ENCODE results near the gene MCOLN1. TPM values are rescaled to one million over a fixed set of nuclear protein-coding genes. Genes with fewer than 3 reads are reported as not detected.

Gene MCOLN1
- total RNA-seq, 2 donors from 2014 or later: 9.5 to 11.8 TPM

- Mint-ChIP-seq H3K27me3 (ENCODE audit: low read depth) (peaks cover 19% of the 10 kb centered on the region), H3K4me3 (no peak overlapping the region), H3K4me1 (ENCODE audit: low read depth) (peaks cover 14% of the 10 kb centered on the region), H3K27ac (no peak overlapping the region), H3K36me3 (ENCODE audit: insufficient read depth in 2 of 2) (no peaks in the 10 kb centered on the region), H3K9me3 (no peaks in the 10 kb centered on the region)
- ATAC-seq (replicated peaks in 1 of 2) (peak in 1 of 2 donors; percentile 47), DNase-seq (peak; percentile 46)
Observed at GRCh38 chr19:7507884-7508283, 14.5 kb upstream of the MCOLN1 start.

GRCh38 chr19:7509625-7510024 is 12.8 kb upstream of the MCOLN1 start:
- Mint-ChIP-seq H3K27ac (no peak overlapping the region), H3K4me1 (ENCODE audit: low read depth) (peaks cover 14% of the 10 kb centered on the region), H3K27me3 (ENCODE audit: low read depth) (peaks cover 17% of the 10 kb centered on the region), H3K4me3 (no peak overlapping the region), H3K36me3 (ENCODE audit: insufficient read depth in 2 of 2) (no peaks in the 10 kb centered on the region), H3K9me3 (no peaks in the 10 kb centered on the region)
- ATAC-seq (replicated peaks in 1 of 2) (no peak), DNase-seq (no peak)

- H3K9me3 Mint-ChIP-seq: no peaks in the 10 kb centered on the region
- H3K27me3 Mint-ChIP-seq (ENCODE audit: low read depth): peaks cover 19% of the 10 kb centered on the region
- peaks cover 17% of the 10 kb centered on the region for H3K4me1 Mint-ChIP-seq (ENCODE audit: low read depth)
- ATAC-seq (replicated peaks in 1 of 2): no peak
- no peak for DNase-seq
- H3K4me3 Mint-ChIP-seq: no peak overlapping the region
- no peak overlapping the region for H3K27ac Mint-ChIP-seq
- peaks cover 4% of the 10 kb centered on the region in 2 donors for H3K36me3 Mint-ChIP-seq (ENCODE audit: insufficient read depth in 2 of 2)
Observed at GRCh38 chr19:7512400-7512851, 10.0 kb upstream of the MCOLN1 start.

- peaks cover 19% of the 10 kb centered on the region for H3K27me3 Mint-ChIP-seq (ENCODE audit: low read depth)
- H3K9me3 Mint-ChIP-seq: no peaks in the 10 kb centered on the region
- peaks cover 21% of the 10 kb centered on the region for H3K4me1 Mint-ChIP-seq (ENCODE audit: low read depth)
- no peak for DNase-seq
- H3K36me3 Mint-ChIP-seq (ENCODE audit: insufficient read depth in 2 of 2): peaks cover 4% of the 10 kb centered on the region in 2 donors
- peak overlapping the region in 1 of 2 donors; percentile 0 for H3K4me3 Mint-ChIP-seq
- ATAC-seq (replicated peaks in 1 of 2): no peak
- H3K27ac Mint-ChIP-seq: no peak overlapping the region
Observed at GRCh38 chr19:7513809-7514642, 8.4 kb upstream of the MCOLN1 start.

- Mint-ChIP-seq H3K4me3 (peak overlapping the region; percentile 82 to 89), H3K36me3 (ENCODE audit: insufficient read depth in 2 of 2) (peaks cover 4% of the 10 kb centered on the region in 2 donors), H3K27ac (peak overlapping the region; percentile 46), H3K4me1 (ENCODE audit: low read depth) (peaks cover 21% of the 10 kb centered on the region), H3K27me3 (ENCODE audit: low read depth) (peaks cover 19% of the 10 kb centered on the region), H3K9me3 (no peaks in the 10 kb centered on the region)
- ATAC-seq (replicated peaks in 1 of 2): no peak
- DNase-seq: no peak
Observed at GRCh38 chr19:7515110-7515644, 7.2 kb upstream of the MCOLN1 start.

GRCh38 chr19:7515645-7516151 is 6.7 kb upstream of the MCOLN1 start, which contains the start of gene ZNF358:
Gene ZNF358, plus strand, starts transcription at chr19:7516103. Its CDS starts 3,140 bp downstream, at chr19:7519243.
- Mint-ChIP-seq H3K27me3 (ENCODE audit: low read depth) (peaks cover 19% of the 10 kb centered on the region), H3K36me3 (ENCODE audit: insufficient read depth in 2 of 2) (peaks cover 4% of the 10 kb centered on the region in 2 donors), H3K4me1 (ENCODE audit: low read depth) (peaks cover 21% of the 10 kb centered on the region), H3K4me3 (peak within 1 kb of the TSS; percentile 82 to 89), H3K9me3 (no peaks in the 10 kb centered on the region), H3K27ac (peak within 1 kb of the TSS; percentile 46)
- DNase-seq (peak; percentile 68 to 74), ATAC-seq (replicated peaks in 1 of 2) (peak; percentile 88 to 93)

GRCh38 chr19:7516333-7516732 is 6.1 kb upstream of the MCOLN1 start:
- H3K27ac Mint-ChIP-seq: no peak overlapping the region
- ATAC-seq (replicated peaks in 1 of 2): peak; percentile 4 to 14

GRCh38 chr19:7516878-7517277 is 5.5 kb upstream of the MCOLN1 start:
- Mint-ChIP-seq H3K36me3 (ENCODE audit: insufficient read depth in 2 of 2) (peaks cover 4% of the 10 kb centered on the region in 2 donors), H3K27ac (peak overlapping the region; percentile 21)
- ATAC-seq (replicated peaks in 1 of 2): no peak

More at GRCh38 chr19:7516333-7516732, 6.1 kb upstream of the MCOLN1 start:
- DNase-seq: no peak
- H3K36me3 Mint-ChIP-seq (ENCODE audit: insufficient read depth in 2 of 2): peaks cover 4% of the 10 kb centered on the region in 2 donors
- peak overlapping the region; percentile 63 to 76 for H3K4me3 Mint-ChIP-seq
- no peaks in the 10 kb centered on the region for H3K9me3 Mint-ChIP-seq
- H3K27me3 Mint-ChIP-seq (ENCODE audit: low read depth): peaks cover 19% of the 10 kb centered on the region
- peaks cover 21% of the 10 kb centered on the region for H3K4me1 Mint-ChIP-seq (ENCODE audit: low read depth)

GRCh38 chr19:7519361-7520130 is 2.9 kb upstream of the MCOLN1 start:
- ATAC-seq (replicated peaks in 1 of 2): no peak
- Mint-ChIP-seq H3K27me3 (ENCODE audit: low read depth) (peaks cover 13% of the 10 kb centered on the region), H3K36me3 (ENCODE audit: insufficient read depth in 2 of 2) (peaks cover 4% of the 10 kb centered on the region in 2 donors), H3K4me1 (ENCODE audit: low read depth) (peaks cover 30% of the 10 kb centered on the region), H3K4me3 (no peak overlapping the region), H3K27ac (no peak overlapping the region), H3K9me3 (no peaks in the 10 kb centered on the region)
- no peak for DNase-seq

More at GRCh38 chr19:7516878-7517277, 5.5 kb upstream of the MCOLN1 start:
- peaks cover 19% of the 10 kb centered on the region for H3K27me3 Mint-ChIP-seq (ENCODE audit: low read depth)
- peak overlapping the region; percentile 63 to 76 for H3K4me3 Mint-ChIP-seq
- no peak for DNase-seq
- no peaks in the 10 kb centered on the region for H3K9me3 Mint-ChIP-seq
- H3K4me1 Mint-ChIP-seq (ENCODE audit: low read depth): peaks cover 25% of the 10 kb centered on the region

- H3K9me3 Mint-ChIP-seq: no peaks in the 10 kb centered on the region
- no peak overlapping the region for H3K27ac Mint-ChIP-seq
- H3K4me3 Mint-ChIP-seq: no peak overlapping the region
- ATAC-seq (replicated peaks in 1 of 2) (no peak), DNase-seq (no peak)
- peaks cover 26% of the 10 kb centered on the region for H3K4me1 Mint-ChIP-seq (ENCODE audit: low read depth)
- peaks cover 3 to 4% of the 10 kb centered on the region in 2 donors for H3K36me3 Mint-ChIP-seq (ENCODE audit: insufficient read depth in 2 of 2)
- peaks cover 5% of the 10 kb centered on the region for H3K27me3 Mint-ChIP-seq (ENCODE audit: low read depth)
Observed at GRCh38 chr19:7520131-7521051, 2.0 kb upstream of the MCOLN1 start.

GRCh38 chr19:7521551-7522071 is 813 bp upstream of the MCOLN1 start:
- Mint-ChIP-seq H3K9me3 (no peaks in the 10 kb centered on the region), H3K27me3 (ENCODE audit: low read depth) (no peaks in the 10 kb centered on the region), H3K4me3 (peak overlapping the region; percentile 79 to 83), H3K27ac (no peak overlapping the region), H3K4me1 (ENCODE audit: low read depth) (peaks cover 20% of the 10 kb centered on the region), H3K36me3 (ENCODE audit: insufficient read depth in 2 of 2) (no peaks in the 10 kb centered on the region)
- DNase-seq (no peak), ATAC-seq (replicated peaks in 1 of 2) (no peak)
